Duodenal mucosa (tissue), 2 donors: ENCODE data around the gene PRKCA.

ENCODE experiments used
- H3K27ac ChIP-seq: one replicate; pipeline ENCODE4 v1.7.0; 2013; ENCODE audit warnings: low read depth, low read length
- H3K27me3 ChIP-seq, 2 donors: one replicate each; pipeline ENCODE4 v1.7.0; 2013; ENCODE audit warnings: low read length in 2 of 2, control low read depth in 1 of 2; ENCODE audit not compliant: insufficient read depth in 2 of 2, control insufficient read depth in 1 of 2
- H3K36me3 ChIP-seq, 2 donors: one replicate each; pipeline ENCODE4 v1.7.0; 2013; ENCODE audit warnings: low read length in 2 of 2, control low read depth in 1 of 2; ENCODE audit not compliant: insufficient read depth in 2 of 2, control insufficient read depth in 1 of 2
- H3K4me1 ChIP-seq, 2 donors: one replicate each; pipeline ENCODE4 v1.7.0; 2013; ENCODE audit warnings: low read length in 2 of 2, control low read depth in 1 of 2; ENCODE audit not compliant: insufficient read depth in 2 of 2, control insufficient read depth in 1 of 2
- H3K4me3 ChIP-seq, 2 donors: one replicate each; pipeline ENCODE4 v1.7.0; 2013; ENCODE audit warnings: low read length in 2 of 2, low read depth in 1 of 2
- H3K9ac ChIP-seq, 2 donors: one replicate each; pipeline ENCODE4 v1.7.0; 2013; ENCODE audit warnings: low read length in 2 of 2, low read depth in 1 of 2
- H3K9me3 ChIP-seq, 2 donors: one replicate each; pipeline ENCODE4 v1.7.0; 2013; ENCODE audit warnings: low read length in 2 of 2, control low read depth in 1 of 2; ENCODE audit not compliant: control insufficient read depth in 1 of 2

The PRKCA gene

DNA sequence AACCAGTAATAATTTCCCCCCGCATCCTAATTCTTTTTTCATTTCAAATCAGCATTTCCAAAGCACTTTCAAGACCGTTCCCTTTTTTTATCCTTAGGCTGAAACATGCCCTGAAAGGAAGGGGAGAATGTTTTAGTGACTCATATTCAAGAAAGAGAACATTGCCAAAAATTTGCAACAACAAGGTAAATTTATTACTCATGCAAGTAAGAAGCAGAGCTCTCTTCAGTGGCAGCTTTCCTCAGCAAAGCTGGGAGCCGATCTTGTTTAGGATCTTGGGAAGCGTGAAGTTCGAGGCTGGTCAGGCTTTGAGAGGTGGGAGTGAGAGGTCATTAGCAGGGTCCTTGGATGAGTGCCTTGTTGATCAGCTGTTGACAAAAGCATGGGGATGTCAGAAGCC, 129.5 kb downstream of the PRKCA start:
- Histone ChIP-seq H3K9ac (no peak overlapping the region), H3K27ac (no peak overlapping the region), H3K36me3 (no peaks in the 10 kb centered on the region)

DNA sequence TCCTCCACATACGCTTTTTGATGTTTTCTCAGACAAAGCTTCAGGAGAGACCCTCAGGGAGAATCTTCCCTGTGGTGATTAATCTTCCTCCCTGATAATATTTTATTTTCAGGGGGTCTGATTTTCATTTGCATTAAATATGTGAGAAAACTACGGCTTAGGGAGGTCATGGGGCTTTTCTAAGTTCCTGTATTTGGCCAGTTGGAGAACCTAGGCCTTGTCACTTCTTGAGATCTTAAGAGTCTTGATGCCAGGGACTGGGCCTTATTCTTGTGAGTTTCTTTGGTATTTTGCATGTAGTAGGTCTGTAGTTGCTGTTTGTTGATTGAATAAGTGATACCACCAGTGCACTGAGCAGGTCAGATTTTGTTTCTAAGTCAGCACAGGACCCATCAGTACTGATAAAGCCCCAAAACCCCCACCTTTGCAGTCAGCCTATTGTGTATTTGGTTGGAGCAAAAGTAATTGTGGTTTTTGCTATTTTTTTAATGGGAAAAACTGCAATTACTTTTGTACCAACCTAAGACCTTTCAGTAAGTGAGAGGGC, 130.1 kb downstream of the PRKCA start:
- H3K27ac ChIP-seq, result no peak overlapping the region

More for the DNA sequence above, 129.5 kb downstream of the PRKCA start:
- Histone ChIP-seq H3K9me3 (no peaks in the 10 kb centered on the region), H3K4me1 (peaks cover 15 to 23% of the 10 kb centered on the region in 2 donors), H3K4me3 (no peak overlapping the region), H3K27me3 (no peaks in the 10 kb centered on the region)

DNA sequence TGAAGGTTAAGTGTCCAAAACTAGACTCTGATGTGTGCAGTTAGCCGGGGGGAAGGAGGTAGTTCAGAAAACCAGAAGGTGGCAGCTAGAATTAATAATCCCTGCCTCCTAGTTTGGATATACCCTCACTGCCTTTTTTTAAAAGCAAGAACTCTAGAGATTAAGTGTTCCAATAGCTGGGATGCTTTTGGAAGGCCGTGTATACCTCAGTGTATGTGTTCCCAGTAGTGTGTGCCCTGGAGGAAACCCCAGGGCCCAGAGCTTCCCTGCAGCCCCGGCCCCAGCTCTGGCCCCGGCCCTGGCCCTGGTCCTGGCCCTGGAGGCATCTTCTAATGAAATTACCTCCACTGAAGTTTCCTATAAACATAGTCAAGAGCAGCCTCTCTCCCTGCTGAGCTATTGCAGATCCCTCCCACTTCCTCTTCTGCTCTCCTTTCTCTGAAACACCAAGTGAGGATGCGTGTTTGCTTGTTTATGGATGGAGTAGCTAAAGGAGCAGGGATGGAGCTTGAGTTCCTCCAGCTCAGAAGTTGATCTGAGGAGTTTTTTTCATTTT, 130.7 kb downstream of the PRKCA start:
- no peak overlapping the region for H3K4me3 ChIP-seq
- H3K9ac ChIP-seq, result no peak overlapping the region
- H3K27me3 ChIP-seq, result no peaks in the 10 kb centered on the region
- no peak overlapping the region for H3K27ac ChIP-seq
- no peaks in the 10 kb centered on the region for H3K36me3 ChIP-seq
- H3K4me1 ChIP-seq, result peaks cover 15 to 23% of the 10 kb centered on the region in 2 donors
- H3K9me3 ChIP-seq, result no peaks in the 10 kb centered on the region

More for the DNA sequence above, 130.1 kb downstream of the PRKCA start:
- Histone ChIP-seq H3K27me3 (no peaks in the 10 kb centered on the region), H3K4me3 (no peak overlapping the region), H3K9me3 (no peaks in the 10 kb centered on the region), H3K9ac (no peak overlapping the region), H3K4me1 (peaks cover 15 to 23% of the 10 kb centered on the region in 2 donors), H3K36me3 (no peaks in the 10 kb centered on the region)

DNA sequence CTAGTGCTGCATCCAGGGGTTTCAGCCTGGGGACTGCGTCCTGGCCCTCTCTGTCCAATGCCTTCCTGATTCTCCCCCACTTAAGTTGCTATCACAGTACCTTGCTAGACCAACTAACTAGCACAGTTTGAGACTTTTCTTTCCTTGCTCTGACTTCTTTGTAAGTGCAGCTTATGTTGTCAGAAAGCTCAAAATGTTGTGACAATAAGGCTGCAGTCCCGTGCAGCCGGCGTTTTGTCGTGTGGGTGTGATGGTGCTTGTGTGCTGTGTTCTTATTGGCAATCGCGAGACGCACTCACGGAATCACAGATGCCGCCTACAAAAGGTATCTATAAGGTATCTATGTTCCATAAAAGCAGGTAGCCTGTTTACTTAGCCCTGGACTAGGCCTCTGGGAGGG, 132.8 kb downstream of the PRKCA start:
- Histone ChIP-seq H3K4me1 (peaks cover 15 to 20% of the 10 kb centered on the region in 2 donors), H3K36me3 (no peaks in the 10 kb centered on the region)

GRCh38 chr17:66436631-66437030, 134.2 kb downstream of the PRKCA start:
- Histone ChIP-seq H3K4me1 (peaks cover 8 to 9% of the 10 kb centered on the region in 2 donors), H3K4me3 (no peak overlapping the region), H3K9ac (no peak overlapping the region), H3K27me3 (no peaks in the 10 kb centered on the region), H3K27ac (no peak overlapping the region), H3K9me3 (no peaks in the 10 kb centered on the region), H3K36me3 (no peaks in the 10 kb centered on the region)

More for the DNA sequence above, 132.8 kb downstream of the PRKCA start:
- H3K27me3 ChIP-seq, result no peaks in the 10 kb centered on the region
- H3K9me3 ChIP-seq, result no peaks in the 10 kb centered on the region
- H3K4me3 ChIP-seq, result no peak overlapping the region
- H3K27ac ChIP-seq, result no peak overlapping the region
- no peak overlapping the region for H3K9ac ChIP-seq

DNA sequence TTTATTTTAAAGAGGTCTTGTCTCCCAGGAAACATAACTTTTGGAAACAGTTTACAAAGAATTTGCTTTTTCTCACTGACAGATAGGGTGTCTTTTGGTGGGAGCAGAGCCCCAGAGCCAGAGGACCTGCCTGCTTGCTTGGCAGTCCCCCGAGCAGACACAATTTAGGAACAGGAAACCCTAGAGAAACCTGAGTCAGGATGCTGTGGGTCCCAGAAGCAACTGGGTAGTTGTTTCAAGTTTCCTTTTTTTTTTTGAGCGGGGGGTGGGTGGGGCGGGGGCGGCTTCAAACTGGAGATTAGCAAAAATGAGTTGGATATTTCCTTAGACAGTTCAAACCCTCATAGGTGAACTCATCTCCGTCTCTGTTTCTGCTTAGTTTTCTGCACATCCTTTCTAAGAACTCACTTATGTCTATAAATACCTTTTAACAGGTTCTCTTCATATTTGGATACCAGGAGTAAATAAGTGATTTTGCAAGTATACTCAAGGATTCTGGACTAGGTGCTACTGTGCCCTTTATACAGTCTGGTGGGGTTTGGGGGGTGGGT, 135.1 kb downstream of the PRKCA start:
- Histone ChIP-seq H3K27ac (no peak overlapping the region), H3K9ac (no peak overlapping the region)

DNA sequence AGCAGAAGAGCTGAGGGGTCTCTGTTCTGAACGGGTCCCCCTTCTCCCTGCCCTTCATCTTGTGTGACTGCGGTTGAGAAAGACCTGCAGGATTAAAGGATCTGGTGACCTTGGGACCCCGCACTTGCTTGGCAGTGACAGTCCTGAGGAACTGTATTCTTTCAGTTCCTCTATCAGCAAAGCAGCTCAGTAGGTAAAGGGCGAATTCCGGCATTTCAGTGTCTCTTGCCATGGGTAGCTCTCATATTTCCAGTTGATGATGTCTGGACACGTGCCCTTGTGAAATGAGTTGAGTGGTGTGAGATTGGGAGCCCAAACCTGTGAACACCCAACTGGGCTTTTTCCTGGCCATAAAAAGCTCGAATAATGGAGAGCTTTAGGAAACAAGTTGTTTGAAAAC, 135.7 kb downstream of the PRKCA start:
- H3K4me3 ChIP-seq, result no peak overlapping the region
- H3K27me3 ChIP-seq, result no peaks in the 10 kb centered on the region
- H3K9ac ChIP-seq, result no peak overlapping the region
- H3K36me3 ChIP-seq, result no peaks in the 10 kb centered on the region
- H3K4me1 ChIP-seq, result peaks cover 5 to 8% of the 10 kb centered on the region in 2 donors
- no peaks in the 10 kb centered on the region for H3K9me3 ChIP-seq
- H3K27ac ChIP-seq, result no peak overlapping the region

More for the DNA sequence above, 135.1 kb downstream of the PRKCA start:
- Histone ChIP-seq H3K36me3 (no peaks in the 10 kb centered on the region), H3K27me3 (no peaks in the 10 kb centered on the region), H3K9me3 (no peaks in the 10 kb centered on the region), H3K4me1 (peaks cover 5 to 8% of the 10 kb centered on the region in 2 donors), H3K4me3 (no peak overlapping the region)

- H3K4me3 ChIP-seq, result no peak overlapping the region
- H3K36me3 ChIP-seq, result no peaks in the 10 kb centered on the region
- no peak overlapping the region for H3K27ac ChIP-seq
- H3K9ac ChIP-seq, result no peak overlapping the region
- H3K4me1 ChIP-seq, result peaks cover 0 to 18% of the 10 kb centered on the region in 2 donors
- H3K9me3 ChIP-seq, result no peaks in the 10 kb centered on the region
- H3K27me3 ChIP-seq, result no peaks in the 10 kb centered on the region
Observed at GRCh38 chr17:66441101-66441661, 138.8 kb downstream of the PRKCA start.

DNA sequence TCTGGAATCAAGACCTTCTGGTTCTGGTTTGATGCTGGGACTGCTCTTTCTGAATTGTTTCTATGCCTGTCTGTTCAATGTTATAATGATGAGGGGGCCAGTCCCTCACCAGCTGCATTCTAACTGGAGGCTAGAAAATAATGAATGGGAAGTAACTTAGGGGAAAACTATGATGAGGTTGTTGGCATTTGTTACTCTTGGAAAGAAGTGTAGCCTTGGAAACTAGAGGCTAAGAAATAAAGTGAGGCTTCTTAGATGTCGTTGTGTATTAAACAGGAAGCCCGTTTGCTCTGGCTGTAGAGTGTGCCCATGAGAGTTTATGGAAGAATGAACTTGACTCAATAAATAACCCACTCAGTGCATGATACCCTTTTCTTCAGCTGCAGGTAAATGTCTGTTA, 140.8 kb downstream of the PRKCA start:
- Histone ChIP-seq H3K27me3 (no peaks in the 10 kb centered on the region), H3K27ac (no peak overlapping the region), H3K4me3 (no peak overlapping the region)

DNA sequence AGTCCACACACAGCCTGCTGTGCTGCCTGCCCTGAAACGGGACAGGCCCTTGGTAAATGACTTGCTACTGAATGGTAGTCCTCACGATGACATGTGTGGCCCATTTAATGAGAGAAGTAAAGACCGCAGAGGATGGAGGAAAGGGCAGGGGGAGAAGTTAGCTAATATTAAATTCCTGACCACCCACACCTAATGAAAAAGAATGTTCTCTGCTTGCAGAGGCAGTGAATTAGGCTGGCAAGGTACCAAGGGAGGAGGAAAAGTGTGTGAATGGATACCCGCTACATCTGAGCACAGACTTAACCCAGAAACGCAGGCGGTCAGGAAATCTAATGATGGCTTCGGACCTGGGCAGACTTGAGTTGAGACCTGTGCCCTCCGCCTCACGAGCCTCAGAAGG, 141.2 kb downstream of the PRKCA start:
- Histone ChIP-seq H3K4me3 (no peak overlapping the region), H3K9ac (no peak overlapping the region), H3K9me3 (no peaks in the 10 kb centered on the region), H3K27me3 (no peaks in the 10 kb centered on the region), H3K36me3 (no peaks in the 10 kb centered on the region), H3K27ac (no peak overlapping the region), H3K4me1 (peaks cover 10 to 32% of the 10 kb centered on the region in 2 donors)

More for the DNA sequence above, 140.8 kb downstream of the PRKCA start:
- Histone ChIP-seq H3K36me3 (no peaks in the 10 kb centered on the region), H3K9ac (no peak overlapping the region), H3K4me1 (peaks cover 7 to 32% of the 10 kb centered on the region in 2 donors), H3K9me3 (no peaks in the 10 kb centered on the region)
